Fibroblast of pulmonary artery (primary cell): Measurements from ENCODE around the gene MIR17HG.

ENCODE experiments used
- DNase-seq: peaks from one replicate; pipeline ENCODE4 v3.0.0-alpha.2; 2010; ENCODE audit warnings: low read depth
- H3K4me3 ChIP-seq: replicated peaks from 2 replicates; pipeline ENCODE4 v1.5.1; 2011; ENCODE audit warnings: low read depth, mild to moderate bottlenecking, control low read depth, low read length, moderate library complexity
- CTCF ChIP-seq: IDR thresholded peaks from 2 replicates; pipeline ENCODE4 v1.5.1; 2011; ENCODE audit warnings: mild to moderate bottlenecking, control low read depth, low read length, inconsistent platforms; ENCODE audit errors: missing control alignments

Gene MIR17HG

DNA sequence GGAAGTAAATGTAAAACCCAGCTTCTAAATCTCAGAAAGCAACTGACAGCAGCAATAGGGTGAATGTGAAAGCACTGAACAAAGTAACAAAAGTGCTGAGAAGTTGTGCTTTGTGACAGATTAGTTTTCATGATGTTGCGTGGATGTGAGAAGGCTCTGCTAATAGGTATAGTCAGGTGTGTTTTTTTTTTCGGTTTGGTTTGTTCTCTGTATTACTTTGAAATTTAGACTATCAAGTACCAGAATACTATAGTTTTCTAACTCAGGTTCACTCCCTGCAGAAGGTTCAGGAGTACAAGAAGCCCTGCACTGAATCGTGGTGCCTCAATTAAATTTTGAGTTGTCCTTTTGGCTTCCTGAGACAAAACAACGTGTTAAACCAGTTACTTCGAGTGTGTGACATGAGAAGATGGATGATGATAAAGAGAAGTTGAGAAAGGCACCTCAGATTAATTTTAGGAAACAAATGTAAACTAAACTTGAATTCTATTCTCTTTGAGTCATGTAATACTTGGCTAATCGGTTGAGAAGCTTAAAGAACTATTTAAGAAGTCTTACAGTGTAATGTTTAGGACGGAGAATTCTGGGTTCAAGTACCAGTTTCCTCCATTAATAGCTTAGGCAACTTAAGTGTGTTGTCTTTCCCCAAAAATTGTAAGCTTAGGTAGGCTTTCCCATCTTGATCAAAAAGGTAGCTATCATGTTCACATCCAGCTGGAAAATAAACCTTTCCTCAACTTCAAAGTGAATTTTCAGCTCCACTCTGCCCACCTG is 10.3 kb downstream of the MIR17HG start:
- DNase-seq, result no peak
- no peak overlapping the region for H3K4me3 ChIP-seq
- TF ChIP-seq CTCF, result no peak

DNA sequence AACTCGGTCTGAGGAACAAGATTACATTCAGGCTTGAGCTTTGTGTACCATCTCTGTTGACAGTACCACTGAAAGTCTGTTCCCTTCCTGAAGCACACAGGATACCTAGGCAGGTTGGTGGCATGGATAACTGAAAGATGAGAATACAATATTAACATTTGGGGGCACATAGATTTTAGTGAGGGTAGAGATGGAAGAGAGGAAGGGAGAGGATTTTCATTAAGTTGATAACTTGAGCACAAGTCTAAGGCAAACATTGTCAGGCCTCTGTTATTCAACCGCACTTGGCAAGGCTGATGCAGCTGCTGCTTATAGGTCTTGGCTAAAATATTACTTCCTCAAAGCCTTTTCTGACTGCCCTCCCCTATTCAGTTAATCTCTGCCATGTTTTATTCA is 10.9 kb downstream of the MIR17HG start:
- DNase-seq, result no peak
- H3K4me3 ChIP-seq, result no peak overlapping the region
- no peak for TF ChIP-seq CTCF

DNA sequence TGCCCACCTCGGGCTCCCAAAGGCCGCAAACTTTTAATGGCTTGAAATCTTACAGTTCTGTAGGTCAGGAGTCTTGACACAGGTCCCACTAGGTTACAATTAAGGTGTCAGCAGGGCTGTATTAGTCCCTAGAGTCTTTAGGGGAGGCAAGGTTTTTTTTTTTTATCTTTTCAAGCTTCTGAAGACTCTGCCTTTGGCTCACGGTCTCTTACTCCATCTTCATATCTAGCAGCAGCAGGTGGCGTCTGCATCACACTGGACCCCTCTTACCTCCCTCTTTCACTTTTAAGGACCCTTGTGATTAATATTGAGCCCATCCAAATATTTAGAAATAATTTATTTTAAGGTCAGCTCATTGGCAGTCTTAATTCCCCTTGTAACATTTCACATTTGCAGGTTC is 11.6 kb downstream of the MIR17HG start:
- TF ChIP-seq CTCF, result no peak
- DNase-seq, result no peak
- no peak overlapping the region for H3K4me3 ChIP-seq

- no peak for DNase-seq
- TF ChIP-seq CTCF, result no peak
Measured at GRCh38 chr13:91359631-91360030, 12.1 kb downstream of the MIR17HG start.

DNA sequence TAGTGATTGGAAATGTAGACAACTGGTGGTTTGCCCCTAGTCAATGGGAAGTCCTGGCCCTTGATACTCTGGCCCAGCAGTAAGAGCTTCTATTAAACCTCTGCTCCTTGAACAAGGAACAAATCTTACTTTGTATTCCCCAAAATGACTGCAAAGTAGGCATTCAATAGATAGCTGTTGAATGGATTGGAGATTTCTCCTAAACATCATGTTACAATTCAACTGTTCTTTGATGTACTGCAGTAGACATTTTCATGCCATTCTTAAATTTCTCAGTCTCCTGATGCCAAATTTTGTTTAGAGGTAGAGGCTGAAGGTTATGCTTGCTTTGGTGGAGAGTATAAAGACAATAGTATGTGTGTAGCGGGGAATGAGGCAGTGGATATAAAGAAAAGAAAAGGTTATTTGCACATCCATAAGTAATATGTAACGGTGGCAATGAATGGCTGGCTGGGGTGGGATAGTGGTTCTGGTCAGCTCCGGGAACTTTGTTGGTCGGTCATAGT is 12.8 kb downstream of the MIR17HG start:
- DNase-seq, result no peak
- H3K4me3 ChIP-seq, result no peak overlapping the region
- TF ChIP-seq CTCF, result no peak

More at GRCh38 chr13:91359631-91360030, 12.1 kb downstream of the MIR17HG start:
- H3K4me3 ChIP-seq, result no peak overlapping the region

DNA sequence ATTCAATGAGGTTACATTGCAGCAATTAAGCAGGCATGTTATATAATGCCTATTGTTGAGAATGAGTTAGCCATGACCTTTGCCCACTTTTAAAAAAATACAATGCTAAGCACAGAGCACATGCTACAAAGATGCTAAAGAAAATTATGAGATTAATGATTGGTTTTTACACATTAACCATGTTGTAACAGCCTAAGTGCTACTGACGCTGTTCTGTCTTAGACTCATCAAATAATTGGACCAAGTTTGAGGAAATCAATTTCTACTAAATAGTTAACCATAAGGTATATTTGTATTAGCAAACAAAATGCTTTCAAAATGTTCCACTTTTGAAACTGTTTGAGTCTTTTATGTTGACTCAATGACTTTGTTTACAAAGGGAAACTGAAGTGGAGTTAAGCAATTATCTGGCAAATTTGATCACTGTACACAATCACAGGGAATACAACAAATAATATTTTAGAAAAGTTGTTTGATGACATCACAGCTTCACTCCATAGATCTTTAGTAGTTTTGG is 14.3 kb downstream of the MIR17HG start:
- no peak for DNase-seq
- TF ChIP-seq CTCF, result no peak
- H3K4me3 ChIP-seq, result no peak overlapping the region
